Lower leg skin (tissue), 4 donors: ENCODE results near the gene SGMS2. TPM values are rescaled to one million over a fixed set of nuclear protein-coding genes. Genes with fewer than 3 reads are reported as not detected.

Source experiments
- DNase-seq, 2 donors: peaks; one replicate each; pipeline ENCODE4 v3.0.0-alpha.2; 2019; ENCODE audit warnings: low spot score in 2 of 2
- H3K4me3 ChIP-seq: fragments of 200-600 bp; sonication (generic); 2 replicates; pipeline ENCODE4 v1.5.1; 2017; ENCODE audit warnings: mild to moderate bottlenecking, low read depth; ENCODE audit not compliant: poor library complexity, severe bottlenecking
- CTCF ChIP-seq, 3 donors: fragments of 450-650 bp; IDR thresholded peaks; one replicate each; pipeline ENCODE4 v1.5.1; 2016; ENCODE audit warnings: antibody characterized with exemption in 3 of 3, mild to moderate bottlenecking in 3 of 3, moderate library complexity in 2 of 3
- POLR2A ChIP-seq, 2 donors: fragments of 450-650 bp; IDR thresholded peaks; one replicate each; pipeline ENCODE4 v1.6.1; 2016 to 2017; ENCODE audit warnings: antibody characterized with exemption in 2 of 2, mild to moderate bottlenecking in 1 of 2, moderate library complexity in 1 of 2
- WGBS, 2 donors: methylation state at CpG; one replicate each; pipeline ENCODE4 v1.1.5; 2018; 5-methylcytosine and 5-hydroxymethylcytosine counted together
- intact Hi-C: fragments of 100-400 bp; cut with DNase I; formaldehyde crosslinking; loops from one replicate; pipeline ENCODE4 v1.15.0; 2023; ENCODE audit warnings: low total_unique reads
- total RNA-seq, 4 donors: library from RNA; depleted of rRNA; stranded (reverse); fragments of >200 nt; gene quantifications; one replicate each; pipeline ENCODE4 v1.1.0, GENCODE V29; 2016

SGMS2 gene
- total RNA-seq, 4 donors from 2014 or later: 38.7 to 81.5 (median 55.9) TPM

GRCh38 chr4:107906458-107907100 lies 81.8 kb downstream of the SGMS2 start:
- TF ChIP-seq POLR2A (IDR thresholded peaks at IDR 0.05) (no peak), CTCF (IDR thresholded peaks at IDR 0.05) (no peak)
- 92 to 95% methylated on average over 4 of the region's 4 CpGs for WGBS, 2 donors
- H3K4me3 ChIP-seq: no peak overlapping the region
- intact Hi-C loops: no loop called here
- DNase-seq: no peak

GRCh38 chr4:107908377-107908776 lies 83.6 kb downstream of the SGMS2 start:
- WGBS, 2 donors: 92 to 93% methylated on average over 7 of the region's 7 CpGs
- H3K4me3 ChIP-seq: no peak overlapping the region
- DNase-seq: no peak
- no peak for TF ChIP-seq CTCF (IDR thresholded peaks at IDR 0.05)
- intact Hi-C loops: no loop called here

- peak in 1 of 2 donors; percentile 52 for DNase-seq
- no peak for TF ChIP-seq POLR2A (IDR thresholded peaks at IDR 0.05)
- TF ChIP-seq CTCF (IDR thresholded peaks at IDR 0.05): peak in 1 of 3 donors; percentile 51
- WGBS, 2 donors: 13 to 21% methylated on average over 2 of the region's 2 CpGs
- H3K4me3 ChIP-seq: no peak overlapping the region
- intact Hi-C loops: loop anchor here (1.0 kb wide), 1 partner anchor 156 kb away; no protein-coding TSS in a partner anchor
These were observed 88.7 kb downstream of the SGMS2 start for GRCh38 chr4:107913283-107913899.

- no peak for DNase-seq
- 82 to 97% methylated on average over 1 of the region's 1 CpG for WGBS, 2 donors
- intact Hi-C loops: no loop called here
- H3K4me3 ChIP-seq: no peak overlapping the region
- TF ChIP-seq CTCF (IDR thresholded peaks at IDR 0.05) (no peak), POLR2A (IDR thresholded peaks at IDR 0.05) (no peak)
These were observed 90.5 kb downstream of the SGMS2 start for GRCh38 chr4:107915220-107915619.

- H3K4me3 ChIP-seq: no peak overlapping the region
- no peak for DNase-seq
- TF ChIP-seq POLR2A (IDR thresholded peaks at IDR 0.05): no peak
- TF ChIP-seq CTCF (IDR thresholded peaks at IDR 0.05): no peak
- intact Hi-C loops: no loop called here
These were observed 91.9 kb downstream of the SGMS2 start for GRCh38 chr4:107916623-107917022.
